NCI-H526 (cell line): ENCODE results near the gene CCDC90B.
"Not testable (repeated sequence)": the region's sequence is repeated elsewhere in the genome, so short reads cannot be mapped to it uniquely, and the experiment has no call there.

Experiments
- DNase-seq, 2 experiments: peaks; one replicate each; lab custom pipeline; 2025; lab: John Stamatoyannopoulos, UW

The CCDC90B gene

GRCh38 chr11:83285771-83286528, at the start of gene CCDC90B:
Gene CCDC90B, minus strand, starts transcription at chr11:83286367. Its CDS starts 395 bp downstream, at chr11:83285972.
- DNase-seq, result peak; percentile 99

- DNase-seq, result no peak
Observed at GRCh38 chr11:83335446-83336070, 49.4 kb upstream of the CCDC90B start.

GRCh38 chr11:83330303-83330702, 44.1 kb upstream of the CCDC90B start:
- no peak for DNase-seq

GRCh38 chr11:83326326-83326725, 40.2 kb upstream of the CCDC90B start:
- DNase-seq, result no peak

- DNase-seq, result no peak
Observed at GRCh38 chr11:83319346-83319745, 33.2 kb upstream of the CCDC90B start.

GRCh38 chr11:83318931-83319330, 32.8 kb upstream of the CCDC90B start:
- no peak for DNase-seq

- DNase-seq, result no peak
Observed at GRCh38 chr11:83317757-83318690, 31.9 kb upstream of the CCDC90B start.

GRCh38 chr11:83316897-83317268, 30.7 kb upstream of the CCDC90B start:
- not testable (repeated sequence) for DNase-seq

- not testable (repeated sequence) for DNase-seq
Observed at GRCh38 chr11:83316143-83316896, 30.2 kb upstream of the CCDC90B start.

GRCh38 chr11:83312430-83312829, 26.3 kb upstream of the CCDC90B start:
- DNase-seq, result no peak

GRCh38 chr11:83311701-83312100, 25.5 kb upstream of the CCDC90B start:
- DNase-seq, result no peak

- DNase-seq, result peak in 1 of 2 experiments; percentile 34
Observed at GRCh38 chr11:83310718-83311117, 24.6 kb upstream of the CCDC90B start.

GRCh38 chr11:83308536-83308935, 22.4 kb upstream of the CCDC90B start:
- not testable (repeated sequence) for DNase-seq

- no peak for DNase-seq
Observed at GRCh38 chr11:83306200-83307080, 20.3 kb upstream of the CCDC90B start.

GRCh38 chr11:83303316-83303715, 17.1 kb upstream of the CCDC90B start:
- DNase-seq, result peak; percentile 96 to 98

GRCh38 chr11:83302151-83302550, 16.0 kb upstream of the CCDC90B start:
- DNase-seq, result no peak

- DNase-seq, result no peak
Observed at GRCh38 chr11:83299681-83300080, 13.5 kb upstream of the CCDC90B start.

GRCh38 chr11:83294208-83294607, 8.0 kb upstream of the CCDC90B start:
- no peak for DNase-seq

GRCh38 chr11:83293457-83293774, 7.2 kb upstream of the CCDC90B start:
- DNase-seq, result no peak

- DNase-seq, result peak; percentile 90 to 96
Observed at GRCh38 chr11:83292709-83293456, 6.7 kb upstream of the CCDC90B start.
